ENCODE measurements around the gene HNMT.

DNA sequence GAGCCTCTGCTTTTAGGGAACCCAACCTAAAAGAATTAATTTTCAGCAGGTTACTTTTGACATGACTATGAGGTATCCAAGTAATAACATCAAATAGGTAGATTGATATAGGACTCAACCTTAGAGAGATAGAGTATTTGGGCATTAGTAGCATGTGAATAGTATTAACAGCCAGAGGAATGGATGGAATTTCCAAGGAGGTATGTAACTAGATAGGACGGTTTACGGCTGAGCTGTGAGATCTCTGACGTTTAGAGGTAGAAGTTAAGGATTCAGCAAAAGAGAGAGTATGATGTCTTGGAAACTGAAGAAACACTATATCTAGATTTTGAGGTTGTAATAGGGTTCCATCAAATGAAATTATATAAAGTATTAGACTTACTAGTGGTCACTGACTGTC lies 70.3 kb downstream of the HNMT start:
- TF ChIP-seq, protein P1, sequence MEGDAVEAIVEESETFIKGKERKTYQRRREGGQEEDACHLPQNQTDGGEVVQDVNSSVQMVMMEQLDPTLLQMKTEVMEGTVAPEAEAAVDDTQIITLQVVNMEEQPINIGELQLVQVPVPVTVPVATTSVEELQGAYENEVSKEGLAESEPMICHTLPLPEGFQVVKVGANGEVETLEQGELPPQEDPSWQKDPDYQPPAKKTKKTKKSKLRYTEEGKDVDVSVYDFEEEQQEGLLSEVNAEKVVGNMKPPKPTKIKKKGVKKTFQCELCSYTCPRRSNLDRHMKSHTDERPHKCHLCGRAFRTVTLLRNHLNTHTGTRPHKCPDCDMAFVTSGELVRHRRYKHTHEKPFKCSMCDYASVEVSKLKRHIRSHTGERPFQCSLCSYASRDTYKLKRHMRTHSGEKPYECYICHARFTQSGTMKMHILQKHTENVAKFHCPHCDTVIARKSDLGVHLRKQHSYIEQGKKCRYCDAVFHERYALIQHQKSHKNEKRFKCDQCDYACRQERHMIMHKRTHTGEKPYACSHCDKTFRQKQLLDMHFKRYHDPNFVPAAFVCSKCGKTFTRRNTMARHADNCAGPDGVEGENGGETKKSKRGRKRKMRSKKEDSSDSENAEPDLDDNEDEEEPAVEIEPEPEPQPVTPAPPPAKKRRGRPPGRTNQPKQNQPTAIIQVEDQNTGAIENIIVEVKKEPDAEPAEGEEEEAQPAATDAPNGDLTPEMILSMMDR (conservative IDR thresholded peaks at IDR 0.05), result no peak
- TF ChIP-seq EZH2 (IDR thresholded peaks at IDR 0.05; ENCODE audit: low read depth), result no peak

Data from PC-9 (cell line).